Myometrial cell (primary cell): Measurements from ENCODE around the gene CAPN8. TPM values are rescaled to one million over a fixed set of nuclear protein-coding genes. Genes with fewer than 3 reads are reported as not detected.

Experiments used
- total RNA-seq: library from RNA; depleted of rRNA; stranded (reverse); fragments of >200 nt; gene quantifications from 2 replicates; pipeline ENCODE4 v1.2.3, GENCODE V29; 2015

The CAPN8 gene
- not detected in 2 replicates for total RNA-seq

GRCh38 chr1:223665592-223666312 is at the start of gene CAPN8:
Gene CAPN8 (minus strand): TSS chr1:223665701. CDS start chr1:223665646, 55 bp downstream.

GRCh38 chr1:223712194-223712849 is 46.8 kb upstream of the CAPN8 start, which contains the start of gene CAPN2:
Gene CAPN2 (plus strand): TSS chr1:223712539. CDS start chr1:223712641, 102 bp downstream.

Other genes starting within 250 kb of the CAPN8 start
- gene CAPN2, start 46.8 kb upstream of the CAPN8 start, total RNA-seq = 226 and 244 TPM in 2 replicates
- 32.6 and 38.6 TPM in 2 replicates for gene TP53BP2, start 180.2 kb upstream of the CAPN8 start, total RNA-seq